Spleen (tissue), 11 donors: ENCODE results near the gene ATG4A. TPM values are rescaled to one million over a fixed set of nuclear protein-coding genes. Genes with fewer than 3 reads are reported as not detected.

ENCODE experiments used
- DNase-seq: peaks from one replicate; pipeline ENCODE4 v3.0.0-alpha.2; 2020
- H3K27ac ChIP-seq, 8 donors: fragments of 200-600 bp; sonication (generic) in 7 of 8; 1 replicate in 4 of 8; 2 replicates in 4 of 8; pipeline versions ENCODE4 v1.5.0 to v1.8.0; 2016 to 2021; ENCODE audit warnings: inconsistent platforms in 4 of 8, mild to moderate bottlenecking in 4 of 8, moderate library complexity in 1 of 8
- H3K27me3 ChIP-seq, 7 donors: fragments of 200-600 bp; sonication (generic) in 6 of 7; replicated peaks in 1 of 7; 1 replicate in 4 of 7; 2 replicates in 3 of 7; pipeline versions ENCODE4 v1.5.0 to v1.8.0; 2016 to 2021; ENCODE audit warnings: inconsistent platforms in 3 of 7, mild to moderate bottlenecking in 1 of 7
- H3K36me3 ChIP-seq, 6 donors: fragments of 200-600 bp; sonication (generic) in 5 of 6; 1 replicate in 4 of 6; 2 replicates in 2 of 6; pipeline versions ENCODE4 v1.5.0 to v1.8.0; 2016 to 2021; ENCODE audit warnings: inconsistent platforms in 2 of 6
- H3K4me1 ChIP-seq, 6 donors: fragments of 200-600 bp; sonication (generic) in 5 of 6; 1 replicate in 3 of 6; 2 replicates in 3 of 6; pipeline versions ENCODE4 v1.5.0 to v1.8.0; 2016 to 2021; ENCODE audit warnings: inconsistent platforms in 3 of 6
- H3K4me3 ChIP-seq, 8 donors: fragments of 200-600 bp; sonication (generic) in 7 of 8; 1 replicate in 4 of 8; 2 replicates in 4 of 8; pipeline versions ENCODE4 v1.5.0 to v1.8.0; 2016 to 2021; ENCODE audit warnings: inconsistent platforms in 4 of 8, mild to moderate bottlenecking in 4 of 8, moderate library complexity in 2 of 8
- H3K9me3 ChIP-seq, 8 donors: fragments of 200-600 bp; sonication (generic) in 7 of 8; 1 replicate in 4 of 8; 2 replicates in 4 of 8; pipeline versions ENCODE4 v1.5.0 to v1.8.0; 2016 to 2021; ENCODE audit warnings: inconsistent platforms in 4 of 8
- CTCF ChIP-seq, 11 experiments: fragments of 200-600 bp in 7 of 11; fragments of 450-650 bp in 4 of 11; sonication (generic) in 4 of 11; IDR thresholded peaks in 8 of 11; conservative IDR thresholded peaks in 3 of 11; 1 replicate in 7 of 11; 2 replicates in 4 of 11; pipeline versions ENCODE4 v1.4.0 to v1.8.0; 2016 to 2021; ENCODE audit warnings: antibody characterized with exemption in 11 of 11, inconsistent platforms in 4 of 11, mild to moderate bottlenecking in 1 of 11
- POLR2A ChIP-seq, 3 donors: fragments of 450-650 bp; IDR thresholded peaks; one replicate each; pipeline ENCODE4 v1.5.1; 2017; ENCODE audit warnings: antibody characterized with exemption in 3 of 3, mild to moderate bottlenecking in 1 of 3
- POLR2AphosphoS5 ChIP-seq, 3 donors: sonication (generic); formaldehyde crosslinking; IDR thresholded peaks; one replicate each; pipeline ENCODE4 v1.5.1; 2017; ENCODE audit warnings: antibody characterized with exemption in 3 of 3
- WGBS, 5 donors: extraction: QIAGEN DNeasy Blood & Tissue Kit in 3 of 5; methylation state at CpG; one replicate each; pipeline versions ENCODE4 v1.1.5 to v1.1.7; 2013 to 2018; 5-methylcytosine and 5-hydroxymethylcytosine counted together
- intact Hi-C: fragments of 100-400 bp; cut with DNase I; formaldehyde crosslinking; loops from one replicate; pipeline ENCODE4 v1.15.0; 2023; ENCODE audit warnings: low total_unique reads
- polyA plus RNA-seq, 3 donors: library from polyadenylated mRNA; stranded (reverse); fragments of 200-250 nt; gene quantifications; one replicate each; pipeline ENCODE4 v1.2.1, GENCODE V29; 2013
- total RNA-seq, 7 donors: library from RNA; depleted of rRNA in 3 of 7; stranded (reverse); fragments of >200 nt in 3 of 7; fragmentation: NEBNext Ultra II Directional in 4 of 7; extraction: Animal tissue kit (Norgen Biotek cat#: 25700) in 4 of 7; gene quantifications; one replicate each; pipeline versions ENCODE4 v1.1.0 to v1.2.1, GENCODE V29; 2016 to 2021
- donor health status: healthy with polysubstance abuse.
- donor health status: DM: no; HTN: no; CAD: no; lungs with moderate emphysema.
- donor health status: DM: no; HTN: no; CAD: no.
- donor health status: Bipolar disorder and iron deficiency.
- donor health status: healthy.
- donor health status: DM: no; HTN: no; CAD: no.
- donor health status: DM: yes; HTN: yes; CAD: no.

Gene ATG4A
- total and polyA plus RNA-seq, 10 donors: 6.9 to 16.7 (median 11.1) TPM

GRCh38 chrX:108064613-108065012 lies 27.0 kb upstream of the ATG4A start:
- no peaks in the 10 kb centered on the region for H3K36me3 ChIP-seq
- no peak overlapping the region for H3K4me3 ChIP-seq
- intact Hi-C loops: no loop called here
- no peaks in the 10 kb centered on the region for H3K4me1 ChIP-seq
- DNase-seq: no peak
- no peaks in the 10 kb centered on the region for H3K9me3 ChIP-seq
- no peak overlapping the region for H3K27ac ChIP-seq
- 71 to 100% (median 81%) methylated on average over 1 to 2 of the region's 2 CpGs for WGBS, 5 donors
- TF ChIP-seq CTCF (IDR thresholded peaks at IDR 0.05 in 8 of 11, conservative IDR thresholded peaks at IDR 0.05 in 3 of 11) (no peak), POLR2AphosphoS5 (IDR thresholded peaks at IDR 0.05) (no peak), POLR2A (IDR thresholded peaks at IDR 0.05) (no peak)
- peaks cover 0 to 5% (median 0%) of the 10 kb centered on the region in 7 donors for H3K27me3 ChIP-seq

- Histone ChIP-seq H3K27ac (no peak overlapping the region), H3K9me3 (no peaks in the 10 kb centered on the region), H3K4me3 (no peak overlapping the region), H3K36me3 (no peaks in the 10 kb centered on the region), H3K4me1 (no peaks in the 10 kb centered on the region), H3K27me3 (peaks cover 0 to 5% (median 0%) of the 10 kb centered on the region in 7 donors)
- no peak for DNase-seq
- WGBS, 5 donors: 46 to 71% (median 55%) methylated on average over 1 of the region's 1 CpG
- intact Hi-C loops: no loop called here
- TF ChIP-seq POLR2AphosphoS5 (IDR thresholded peaks at IDR 0.05): no peak
- no peak for TF ChIP-seq CTCF (IDR thresholded peaks at IDR 0.05 in 8 of 11, conservative IDR thresholded peaks at IDR 0.05 in 3 of 11)
- no peak for TF ChIP-seq POLR2A (IDR thresholded peaks at IDR 0.05)
Measured at GRCh38 chrX:108068121-108068520, 23.5 kb upstream of the ATG4A start.

GRCh38 chrX:108070891-108071290 lies 20.7 kb upstream of the ATG4A start:
- no peak for DNase-seq
- no peaks in the 10 kb centered on the region for H3K9me3 ChIP-seq
- no peaks in the 10 kb centered on the region for H3K4me1 ChIP-seq
- no peaks in the 10 kb centered on the region for H3K36me3 ChIP-seq
- no peak overlapping the region for H3K27ac ChIP-seq
- H3K4me3 ChIP-seq: no peak overlapping the region
- 54 to 93% (median 65%) methylated on average over 4 of the region's 4 CpGs for WGBS, 5 donors
- intact Hi-C loops: no loop called here
- TF ChIP-seq CTCF (IDR thresholded peaks at IDR 0.05 in 8 of 11, conservative IDR thresholded peaks at IDR 0.05 in 3 of 11): no peak
- no peak for TF ChIP-seq POLR2AphosphoS5 (IDR thresholded peaks at IDR 0.05)
- TF ChIP-seq POLR2A (IDR thresholded peaks at IDR 0.05): no peak
- H3K27me3 ChIP-seq: peaks cover 0 to 5% (median 0%) of the 10 kb centered on the region in 7 donors

GRCh38 chrX:108071578-108071977 lies 20.0 kb upstream of the ATG4A start:
- Histone ChIP-seq H3K4me3 (no peak overlapping the region), H3K4me1 (no peaks in the 10 kb centered on the region), H3K27me3 (peaks cover 0 to 5% (median 0%) of the 10 kb centered on the region in 7 donors), H3K9me3 (no peaks in the 10 kb centered on the region), H3K36me3 (no peaks in the 10 kb centered on the region), H3K27ac (no peak overlapping the region)
- 76 to 97% (median 87%) methylated on average over 1 of the region's 1 CpG for WGBS, 5 donors
- DNase-seq: no peak
- intact Hi-C loops: no loop called here
- TF ChIP-seq POLR2A (IDR thresholded peaks at IDR 0.05): no peak
- TF ChIP-seq CTCF (IDR thresholded peaks at IDR 0.05 in 8 of 11, conservative IDR thresholded peaks at IDR 0.05 in 3 of 11): no peak
- TF ChIP-seq POLR2AphosphoS5 (IDR thresholded peaks at IDR 0.05): no peak
